HG02885 (cell line): Measurements from ENCODE around the gene ARRDC2.
"Not testable (repeated sequence)": the region's sequence is repeated elsewhere in the genome, so short reads cannot be mapped to it uniquely, and the experiment has no call there.

ENCODE experiments used
- ATAC-seq: cut with Tn5 transposase; IDR thresholded peaks from one replicate; pipeline ENCODE4 v1.9.1; 2021; ENCODE audit warnings: mild to moderate bottlenecking; ENCODE audit not compliant: unreplicated experiment, poor library complexity

ARRDC2 gene

DNA sequence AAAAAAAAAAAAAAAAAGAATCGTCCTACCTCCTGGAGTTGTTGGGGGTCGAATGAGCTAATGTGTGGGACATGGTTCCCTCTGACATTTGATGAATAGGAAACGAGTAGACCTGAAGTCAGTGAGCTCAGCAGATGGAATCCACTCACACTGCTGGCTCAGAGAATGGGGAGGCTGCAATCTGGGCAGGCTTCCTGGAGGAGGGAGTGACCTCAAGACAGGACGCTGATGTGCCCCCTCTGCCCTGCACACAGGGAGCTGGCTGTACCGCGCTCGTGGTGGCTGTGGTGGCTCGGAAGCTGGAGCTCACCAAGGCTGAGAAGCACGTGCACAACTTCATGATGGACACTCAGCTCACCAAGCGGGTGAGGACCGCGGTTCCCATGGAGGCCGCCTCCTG, 19.8 kb upstream of the ARRDC2 start:
- no peak for ATAC-seq

DNA sequence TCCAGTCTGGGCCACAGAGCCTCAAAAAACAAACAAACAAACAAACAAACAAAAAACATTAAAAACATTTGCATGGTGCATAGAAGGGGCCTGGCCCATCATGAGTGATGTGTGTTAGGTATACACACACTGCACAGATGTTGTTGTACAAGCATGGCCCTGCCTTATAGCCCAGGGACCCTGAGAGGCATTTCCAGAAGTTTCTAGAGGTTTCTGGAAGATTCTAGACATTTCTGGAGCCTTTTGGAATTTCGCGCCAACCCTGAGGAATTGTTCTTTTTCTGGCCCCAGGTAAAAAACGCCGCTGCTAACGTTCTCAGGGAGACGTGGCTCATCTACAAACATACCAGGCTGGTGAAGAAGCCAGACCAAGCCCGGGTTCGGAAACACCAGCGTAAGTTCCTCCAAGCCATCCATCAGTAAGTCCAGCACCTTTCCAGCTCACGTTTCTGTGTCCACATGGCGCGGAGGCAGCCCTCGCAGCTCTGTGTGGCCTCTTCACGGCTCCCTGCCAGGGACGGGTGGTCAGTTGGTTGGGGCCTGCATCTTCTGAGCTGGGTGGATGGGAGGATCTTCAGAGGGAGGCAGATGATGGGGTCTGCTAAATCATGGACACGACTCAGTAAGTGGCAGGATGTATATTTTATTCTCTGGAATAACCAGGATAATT, 18.4 kb upstream of the ARRDC2 start:
- ATAC-seq: no peak

DNA sequence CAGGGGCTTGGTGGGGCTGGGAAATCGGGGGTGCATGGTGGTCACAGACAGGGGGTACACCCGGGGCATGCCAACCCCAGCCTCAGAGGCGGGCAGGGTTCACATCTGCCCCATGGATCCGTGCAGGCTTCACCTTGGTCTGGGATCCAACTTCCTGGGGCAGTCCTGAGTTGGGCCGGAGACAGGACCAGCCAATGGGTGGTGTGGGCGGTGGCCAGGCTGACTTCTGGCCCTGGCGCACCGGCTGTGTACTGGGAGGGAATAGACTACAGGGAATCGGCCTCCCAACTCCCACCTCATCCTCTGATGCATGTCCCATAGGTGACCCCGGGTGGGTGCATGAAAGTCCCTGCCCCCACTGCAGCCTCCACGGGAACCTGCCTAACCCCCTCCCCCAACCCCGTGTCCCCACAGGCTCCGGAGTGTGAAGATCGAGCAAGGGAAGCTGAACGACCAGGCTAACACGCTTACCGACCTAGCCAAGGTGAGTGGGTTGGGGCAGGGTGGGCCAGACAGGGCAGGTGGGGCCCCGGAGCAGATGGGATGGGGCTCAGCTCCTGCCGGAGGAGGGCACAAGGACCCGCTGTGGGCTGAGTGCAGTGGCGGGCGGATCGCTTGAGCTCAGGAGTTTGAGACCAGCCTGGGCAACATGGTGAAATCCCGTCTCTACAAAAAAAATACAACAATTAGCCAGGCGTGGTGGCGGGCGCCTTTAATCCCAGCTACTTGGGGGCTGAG, 14.7 kb upstream of the ARRDC2 start:
- no peak for ATAC-seq

DNA sequence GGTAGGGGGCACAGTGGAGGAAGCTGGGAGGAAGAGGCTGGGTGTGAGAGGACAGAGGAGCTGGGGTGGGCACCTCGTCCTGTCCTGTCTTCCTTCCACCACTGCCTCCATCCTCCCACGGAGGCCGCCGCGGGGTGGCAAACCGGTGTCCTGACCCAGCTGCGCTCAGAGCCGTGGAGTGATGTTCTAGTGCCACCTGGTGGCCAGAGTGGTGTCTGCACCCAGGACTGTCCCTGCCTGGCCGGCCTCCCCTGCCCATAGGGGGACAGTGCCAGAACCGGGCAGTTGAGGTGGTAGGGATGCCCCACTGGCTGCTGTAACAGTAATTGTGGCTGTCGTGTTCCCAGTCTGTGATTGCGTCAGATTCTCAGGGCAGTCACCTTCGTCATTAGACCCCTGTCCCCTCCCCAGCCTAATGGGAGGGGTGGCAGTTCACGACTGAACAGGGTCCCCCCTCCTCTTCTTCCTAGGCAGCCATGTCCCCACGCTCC, 11.1 kb upstream of the ARRDC2 start:
- peak; percentile 60 for ATAC-seq

DNA sequence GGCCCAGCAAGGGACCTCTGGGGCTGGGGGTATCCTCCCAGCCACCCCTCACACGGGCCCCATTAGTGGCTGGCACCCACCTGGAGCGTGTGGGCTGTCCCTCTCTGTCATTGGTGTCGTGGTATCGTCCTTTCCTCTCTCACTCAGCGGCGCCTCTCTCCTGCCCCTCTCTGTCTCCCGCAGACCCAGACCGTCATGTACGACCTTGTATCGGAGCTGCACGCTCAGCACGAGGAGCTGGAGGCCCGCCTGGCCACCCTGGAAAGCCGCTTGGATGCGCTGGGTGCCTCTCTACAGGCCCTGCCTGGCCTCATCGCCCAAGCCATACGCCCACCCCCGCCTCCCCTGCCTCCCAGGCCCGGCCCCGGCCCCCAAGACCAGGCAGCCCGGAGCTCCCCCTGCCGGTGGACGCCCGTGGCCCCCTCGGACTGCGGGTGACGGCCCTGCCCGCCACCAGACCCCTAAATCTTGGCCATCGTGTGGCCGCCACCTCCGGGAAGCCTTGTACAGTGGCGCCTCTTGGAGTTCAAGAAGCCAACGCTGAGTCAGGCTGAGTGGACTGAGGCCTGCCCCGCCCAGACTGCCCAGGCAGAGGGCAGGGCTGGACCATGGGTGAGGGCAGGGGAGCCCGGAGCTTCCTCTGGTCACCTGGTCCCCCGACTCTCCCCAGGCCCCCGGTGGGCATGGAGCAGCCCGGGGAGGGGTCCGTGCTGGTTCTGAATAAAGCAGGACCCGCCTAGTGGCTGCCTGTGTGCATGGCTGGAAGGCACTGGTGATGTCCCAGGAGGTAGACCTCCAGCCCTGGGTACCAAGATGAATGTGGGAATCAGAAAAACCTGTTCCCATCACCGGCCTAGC, 9.8 kb upstream of the ARRDC2 start:
- no peak for ATAC-seq

DNA sequence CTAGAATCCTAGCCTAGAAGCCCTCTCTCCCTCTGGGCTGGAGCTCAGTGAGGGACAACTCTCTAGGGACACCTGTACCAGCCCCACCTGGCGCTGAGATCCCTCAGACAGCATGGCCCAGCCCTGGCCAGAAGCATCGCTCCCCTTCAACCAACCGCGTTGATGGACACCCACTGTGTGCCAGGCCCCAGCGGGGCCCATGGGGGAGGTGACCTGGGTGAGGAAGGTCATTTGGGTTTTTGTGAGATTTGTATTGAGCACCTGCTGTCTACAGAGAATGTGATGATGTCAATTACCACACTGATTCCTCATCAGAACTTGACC, 9.2 kb upstream of the ARRDC2 start:
- ATAC-seq: no peak

DNA sequence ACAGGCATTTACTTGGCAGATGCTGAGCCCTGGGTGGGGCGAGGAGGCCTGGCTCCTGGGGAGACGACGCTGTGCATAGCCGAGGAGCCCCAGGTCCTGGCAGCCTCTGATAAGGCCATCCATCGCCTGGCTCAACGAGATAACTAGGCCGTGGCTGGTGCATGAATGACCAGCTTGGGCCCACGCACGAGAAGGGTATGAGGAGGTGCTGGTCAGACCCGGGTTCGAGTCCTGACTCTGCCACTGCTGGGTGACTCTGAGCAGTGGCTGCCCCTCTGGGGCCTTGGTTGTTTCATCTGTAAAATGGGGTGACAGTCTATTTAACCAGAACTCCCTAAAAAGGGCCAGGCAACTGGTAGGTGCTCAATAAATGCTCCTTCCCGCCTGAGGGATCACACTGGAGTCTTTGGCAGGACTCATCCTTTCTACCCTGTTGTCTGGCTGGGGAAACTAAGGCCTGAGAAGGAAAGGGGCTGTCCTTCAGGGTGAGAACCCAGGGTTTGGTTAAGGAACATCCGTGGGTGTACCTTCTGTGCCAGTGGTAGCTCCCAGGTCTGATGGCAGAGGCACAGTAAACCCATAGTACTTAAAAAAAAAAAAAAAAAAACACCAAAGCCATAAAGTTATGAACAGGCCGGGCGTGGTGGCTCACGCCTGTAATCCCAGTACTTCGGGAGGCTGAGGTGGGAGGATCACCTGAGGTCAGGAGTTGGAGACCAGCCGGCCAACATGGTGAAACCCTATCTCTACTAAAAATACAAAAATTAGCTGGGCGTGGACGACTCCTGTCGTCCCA, 8.1 kb upstream of the ARRDC2 start:
- no peak for ATAC-seq

DNA sequence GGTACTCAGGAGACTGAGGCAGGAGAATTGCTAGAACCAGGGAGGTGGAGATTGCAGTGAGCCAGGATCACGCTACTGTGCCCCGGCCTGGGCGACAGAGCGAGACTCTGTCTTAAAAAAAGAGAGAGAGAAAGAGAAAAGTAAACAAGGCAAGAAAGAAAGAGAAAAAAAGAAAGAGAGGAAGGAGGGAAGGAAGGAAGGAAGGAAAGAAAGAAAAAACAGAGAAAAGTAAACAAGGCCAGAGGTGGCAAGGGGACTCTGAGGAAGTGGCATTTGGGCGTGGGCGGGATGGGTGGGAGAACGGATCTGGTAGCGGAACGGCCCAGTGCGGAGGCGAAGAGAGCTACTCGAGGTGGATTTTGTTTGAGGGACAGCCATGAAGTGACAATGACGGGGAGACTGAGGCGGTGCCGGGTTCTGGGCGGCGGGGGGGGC, 7.5 kb upstream of the ARRDC2 start:
- no peak for ATAC-seq

DNA sequence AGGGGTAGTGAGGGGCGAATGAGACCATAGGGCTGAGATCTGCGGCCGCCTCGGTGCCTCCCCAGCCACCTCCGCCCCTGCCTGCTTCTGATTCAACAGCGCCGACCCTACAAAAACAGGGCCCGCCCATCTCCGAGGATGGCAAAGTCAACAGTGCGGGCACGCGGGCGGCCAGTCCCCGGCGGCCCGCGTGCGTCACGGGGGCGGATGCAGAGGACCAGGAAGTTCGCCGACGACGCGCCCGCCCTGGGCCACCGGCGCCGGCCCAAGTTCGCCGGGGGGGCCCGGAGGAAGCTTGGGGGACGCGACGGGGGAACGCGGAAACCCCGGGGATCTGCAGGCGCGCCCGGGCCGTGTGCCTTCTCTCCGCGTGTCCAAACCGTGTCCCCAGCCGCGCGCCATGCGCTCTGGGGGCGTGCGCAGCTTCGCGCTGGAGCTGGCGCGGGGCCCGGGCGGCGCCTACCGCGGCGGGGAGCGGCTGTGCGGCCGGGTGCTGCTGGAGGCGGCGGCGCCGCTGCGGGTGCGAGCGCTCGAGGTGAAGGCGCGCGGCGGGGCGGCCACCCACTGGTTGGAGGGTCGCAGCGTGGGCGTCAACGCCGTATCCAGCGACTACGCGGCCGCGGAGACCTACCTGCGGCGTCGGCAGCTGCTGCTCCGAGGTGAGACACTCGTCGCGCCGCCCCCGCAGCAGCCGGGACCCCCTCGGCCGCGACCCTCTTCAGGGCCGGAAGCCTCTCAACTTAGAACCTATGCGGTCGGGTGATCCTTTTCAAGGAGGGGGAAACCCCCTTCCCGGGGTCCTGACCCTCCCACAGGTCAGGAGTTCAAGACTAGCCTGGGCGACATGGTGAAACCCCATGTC, 6.8 kb upstream of the ARRDC2 start:
- no peak for ATAC-seq

DNA sequence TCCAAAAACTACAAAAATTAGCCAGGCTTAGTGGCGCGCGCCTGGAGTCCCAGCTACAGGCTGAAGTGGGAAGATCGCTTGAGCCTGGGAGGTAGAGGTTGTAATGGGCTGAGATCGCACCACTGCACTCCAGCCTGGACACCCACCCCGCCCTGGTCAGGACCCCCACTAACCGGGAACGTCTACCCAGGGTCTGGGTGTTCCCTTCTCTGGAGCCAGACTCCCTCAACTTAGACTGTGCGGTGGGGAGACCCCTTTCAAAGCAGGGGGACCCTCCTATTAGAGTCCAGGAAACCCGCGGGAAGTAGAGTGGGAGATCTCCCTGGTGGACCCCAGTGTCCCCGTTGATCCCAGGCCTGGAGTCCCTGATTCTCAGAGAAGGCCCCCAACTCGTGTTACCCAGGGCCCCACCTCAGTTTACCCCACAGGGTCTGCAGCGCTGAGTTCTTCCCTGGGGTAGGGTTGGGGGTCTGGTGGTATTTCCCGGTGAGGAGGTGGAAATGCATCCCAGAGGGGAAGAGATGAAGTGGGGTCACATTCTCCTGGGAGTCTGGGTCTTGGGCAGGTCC, 6.1 kb upstream of the ARRDC2 start:
- ATAC-seq: no peak

DNA sequence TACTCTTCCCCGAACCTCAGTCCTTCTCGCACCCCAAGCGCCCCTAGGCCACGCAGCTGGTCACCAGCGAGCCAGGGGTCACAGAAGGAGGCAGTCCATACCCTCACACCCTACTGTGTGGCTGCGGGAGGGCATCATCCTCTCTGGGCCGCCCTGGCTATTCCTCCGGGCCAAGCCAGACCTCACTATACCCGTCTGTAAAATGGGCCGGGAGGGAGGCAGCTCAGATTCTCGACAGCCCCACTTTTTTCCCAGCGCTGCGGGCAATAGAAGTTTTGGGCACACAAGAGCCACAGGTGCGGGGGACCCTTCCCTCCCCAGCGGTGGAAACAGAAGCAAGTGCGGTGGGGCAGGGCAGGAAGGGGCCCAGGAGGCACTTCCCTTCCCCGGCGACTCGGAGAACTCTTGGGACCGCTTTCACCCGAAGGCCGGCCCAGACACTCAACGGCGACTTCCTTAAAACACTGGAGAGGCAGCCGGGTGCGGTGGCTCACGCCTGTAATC, 5.6 kb upstream of the ARRDC2 start:
- no peak for ATAC-seq

DNA sequence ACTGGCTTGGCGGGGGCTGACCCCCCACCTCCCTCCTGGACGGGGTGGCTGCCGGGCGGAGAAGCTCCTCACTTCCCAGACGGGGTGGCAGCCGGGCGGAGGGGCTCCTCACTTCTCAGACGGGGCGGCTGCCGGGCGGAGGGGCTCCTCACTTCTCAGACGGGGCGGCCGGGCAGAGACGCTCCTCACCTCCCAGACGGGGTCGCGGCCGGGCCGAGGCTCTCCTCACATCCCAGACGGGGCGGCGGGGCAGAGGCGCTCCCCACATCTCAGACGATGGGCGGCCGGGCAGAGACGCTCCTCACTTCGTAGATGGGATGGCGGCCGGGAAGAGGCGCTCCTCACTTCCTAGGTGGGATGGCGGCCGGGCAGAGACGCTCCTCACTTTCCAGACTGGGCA, 2.2 kb upstream of the ARRDC2 start:
- not testable (repeated sequence) for ATAC-seq

DNA sequence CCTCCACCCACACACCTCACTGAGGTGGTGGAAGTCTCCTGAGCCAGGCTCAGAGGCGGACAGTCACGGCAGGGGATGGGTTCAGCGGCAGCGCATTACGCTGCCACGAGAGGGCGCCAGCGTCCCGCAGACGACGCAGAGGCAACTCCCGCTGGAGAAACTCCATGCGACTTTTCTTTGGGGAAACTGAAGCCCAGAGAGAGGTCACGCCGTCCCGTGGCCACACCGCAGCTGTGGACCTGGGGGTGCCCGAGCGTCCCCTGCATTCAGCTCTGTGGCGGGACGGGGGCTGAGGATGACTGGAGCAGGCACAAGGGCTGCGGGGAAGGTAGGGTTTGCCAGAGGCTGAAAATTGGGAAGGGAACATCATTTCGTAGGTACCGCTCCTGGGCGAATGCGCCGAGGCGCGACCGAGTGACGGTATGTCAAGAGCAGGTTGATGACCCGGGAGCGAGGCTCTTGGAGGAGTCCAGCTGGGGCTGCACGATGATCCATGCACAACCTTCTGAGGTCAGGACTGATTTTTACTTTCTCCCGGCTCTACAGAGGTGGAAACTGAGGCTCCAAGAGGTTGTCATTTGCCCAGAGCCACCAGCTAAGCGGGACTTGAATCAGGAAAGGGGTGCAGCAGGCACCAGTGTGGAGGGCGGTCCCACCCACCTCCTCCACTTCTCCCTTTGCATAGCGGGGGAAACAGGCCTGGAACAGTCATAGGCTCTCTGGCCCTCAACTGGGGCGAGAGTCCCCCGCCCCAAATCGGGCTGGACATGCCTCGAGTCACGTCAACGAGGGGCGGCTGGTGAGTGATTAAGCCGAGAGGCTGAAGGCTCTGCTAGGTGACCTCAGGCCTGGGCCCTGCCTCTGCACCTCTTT, 690 bp upstream of the ARRDC2 start:
- ATAC-seq: no peak

DNA sequence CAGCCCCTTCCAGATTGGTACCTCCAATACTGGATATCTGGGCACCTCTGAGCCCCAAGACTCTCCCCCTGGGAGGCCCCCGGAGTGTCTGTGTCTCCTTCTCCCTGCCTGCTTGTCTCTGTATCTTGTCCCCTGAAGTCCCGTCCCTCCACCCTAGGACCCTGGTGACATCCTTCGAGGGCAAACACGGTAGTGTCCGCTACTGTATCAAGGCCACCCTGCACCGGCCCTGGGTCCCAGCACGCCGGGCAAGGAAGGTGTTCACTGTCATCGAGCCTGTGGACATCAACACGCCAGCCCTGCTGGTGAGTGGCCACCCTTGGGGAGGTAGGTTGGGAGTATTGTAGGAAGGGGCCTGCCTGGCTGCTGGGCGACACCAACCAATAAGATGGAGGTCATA, 844 bp downstream of the ARRDC2 start:
- no peak for ATAC-seq

DNA sequence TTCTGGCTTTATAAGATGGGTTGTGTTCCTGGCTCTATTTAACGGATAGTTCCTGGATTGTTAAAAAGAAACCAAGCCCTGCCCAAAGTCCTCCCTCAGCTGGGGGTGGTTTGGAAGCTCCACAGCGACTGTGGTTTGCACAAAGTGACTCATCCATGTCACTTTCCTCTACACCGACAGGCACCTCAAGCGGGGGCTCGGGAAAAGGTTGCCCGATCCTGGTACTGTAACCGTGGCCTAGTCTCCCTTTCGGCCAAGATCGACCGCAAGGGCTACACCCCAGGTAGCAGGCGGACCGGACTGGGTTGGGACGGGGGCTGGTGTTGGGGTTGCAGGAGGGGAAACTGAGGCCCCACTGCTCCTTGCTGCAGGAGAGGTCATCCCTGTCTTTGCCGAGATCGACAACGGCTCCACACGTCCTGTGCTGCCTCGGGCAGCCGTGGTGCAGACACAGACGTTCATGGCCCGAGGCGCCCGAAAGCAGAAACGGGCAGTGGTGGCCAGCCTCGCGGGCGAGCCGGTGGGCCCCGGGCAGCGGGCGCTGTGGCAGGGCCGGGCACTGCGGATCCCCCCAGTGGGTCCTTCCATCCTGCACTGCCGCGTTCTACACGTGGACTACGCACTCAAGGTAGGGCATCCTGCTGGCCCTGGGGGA, 1.6 kb downstream of the ARRDC2 start:
- no peak for ATAC-seq

DNA sequence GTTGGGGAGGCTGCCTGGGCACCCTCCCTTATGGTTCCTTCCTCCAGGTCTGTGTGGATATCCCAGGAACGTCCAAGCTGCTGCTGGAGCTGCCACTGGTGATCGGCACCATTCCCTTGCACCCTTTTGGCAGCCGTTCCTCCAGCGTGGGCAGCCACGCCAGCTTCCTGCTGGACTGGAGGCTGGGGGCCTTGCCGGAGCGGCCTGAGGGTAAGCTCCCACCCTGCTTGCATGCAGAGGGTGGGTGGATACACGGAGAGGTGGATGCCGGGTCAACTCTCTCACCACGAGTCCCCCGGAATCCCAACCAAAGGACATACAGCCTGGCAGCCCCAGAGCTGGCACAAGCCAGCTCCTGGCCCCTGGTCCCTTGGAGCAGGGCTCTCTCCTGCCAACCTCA, 2.2 kb downstream of the ARRDC2 start:
- ATAC-seq: no peak
